DMS 273 (cell line): ENCODE results near the gene BCAS1.

Experiments used
- DNase-seq: peaks from one replicate; lab custom pipeline; 2025; ENCODE audit not compliant: unreplicated experiment; lab: John Stamatoyannopoulos, UW

Gene BCAS1

DNA sequence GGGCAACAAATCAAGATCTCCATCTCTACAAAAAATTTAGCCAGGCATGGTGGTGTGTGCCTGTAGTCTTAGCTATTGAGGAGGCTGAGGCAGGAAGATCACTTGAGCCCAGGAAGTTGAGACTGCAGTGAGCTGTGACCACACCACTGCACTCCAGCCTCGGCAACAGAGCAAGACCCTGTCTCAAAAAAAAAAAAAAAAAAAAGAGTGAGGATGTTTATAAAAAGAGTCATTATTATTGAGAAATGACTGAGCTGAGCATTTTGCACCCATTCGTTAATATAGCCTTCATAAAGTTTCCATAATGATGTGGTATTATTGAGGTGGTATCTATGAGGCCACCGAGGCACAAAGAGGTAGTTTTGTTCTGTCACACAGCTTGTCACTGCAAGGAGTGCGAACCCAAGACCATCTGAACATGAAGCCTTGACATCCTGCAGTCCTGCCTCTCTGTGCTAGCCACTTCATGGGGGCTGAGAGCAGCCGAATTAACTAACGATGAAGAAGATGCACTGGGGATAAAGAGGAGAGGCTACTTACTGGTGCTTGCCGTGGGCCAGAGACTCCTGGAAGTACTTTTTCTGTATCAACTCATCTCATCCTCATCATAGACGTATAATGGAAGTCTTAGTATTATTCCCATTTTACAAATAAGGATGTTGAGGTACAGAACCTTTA lies 175.5 kb downstream of the BCAS1 start:
- DNase-seq: no peak
